ENCODE results near the gene LRRC74A. TPM values are rescaled to one million over a fixed set of nuclear protein-coding genes. Genes with fewer than 3 reads are reported as not detected.
"Not testable (repeated sequence)": the region's sequence is repeated elsewhere in the genome, so short reads cannot be mapped to it uniquely, and the experiment has no call there.

The LRRC74A gene
- total RNA-seq, 1 donor from 2014 or later, result not detected

DNA sequence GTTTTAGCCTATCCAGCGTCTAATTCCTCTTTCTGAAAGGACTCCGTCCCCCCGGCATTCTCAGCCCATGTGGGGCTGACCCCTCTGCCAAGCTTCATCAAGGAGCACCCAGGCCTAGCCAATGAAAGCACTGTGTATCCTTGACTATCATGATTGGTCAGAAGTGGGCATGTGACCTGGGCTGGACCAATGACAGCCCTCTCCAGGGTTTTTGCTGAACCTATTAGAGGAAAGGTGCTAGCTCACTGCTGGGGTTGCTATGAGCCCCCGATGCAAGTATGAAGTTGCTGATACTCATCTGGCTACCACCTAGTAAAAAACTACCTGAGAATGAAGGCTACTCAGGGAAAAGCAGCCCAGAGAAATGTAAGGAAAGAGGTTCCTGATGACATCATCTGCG is 68.1 kb downstream of the LRRC74A start:
- H3K27ac Mint-ChIP-seq (ENCODE audit: unreplicated experiment), result no peak overlapping the region
- TF ChIP-seq CTCF (IDR thresholded peaks at IDR 0.05), result no peak

GRCh38 chr14:76898006-76898405 is 71.8 kb downstream of the LRRC74A start:
- H3K4me3 Mint-ChIP-seq (ENCODE audit: unreplicated experiment); DNase-seq (ENCODE audit: low spot score); H3K36me3 Mint-ChIP-seq (ENCODE audit: low read depth); H3K9me3 Mint-ChIP-seq (ENCODE audit: low read depth); H3K27me3 Mint-ChIP-seq (ENCODE audit: low read depth); H3K27ac Mint-ChIP-seq (ENCODE audit: unreplicated experiment): not testable (repeated sequence)
- H3K4me1 Mint-ChIP-seq (ENCODE audit: low read depth), result peaks cover 24% of the 10 kb centered on the region

More for the DNA sequence above, 68.1 kb downstream of the LRRC74A start:
- no peak for DNase-seq (ENCODE audit: low spot score)
- no peaks in the 10 kb centered on the region for H3K4me1 Mint-ChIP-seq (ENCODE audit: low read depth)
- H3K36me3 Mint-ChIP-seq (ENCODE audit: low read depth), result peaks cover 2% of the 10 kb centered on the region
- H3K27me3 Mint-ChIP-seq (ENCODE audit: low read depth), result no peaks in the 10 kb centered on the region
- H3K4me3 Mint-ChIP-seq (ENCODE audit: unreplicated experiment), result no peak overlapping the region
- peaks cover 4% of the 10 kb centered on the region for H3K9me3 Mint-ChIP-seq (ENCODE audit: low read depth)

GRCh38 chr14:76900682-76901081 is 74.5 kb downstream of the LRRC74A start:
- TF ChIP-seq CTCF (IDR thresholded peaks at IDR 0.05), result no peak
- DNase-seq (ENCODE audit: low spot score), result no peak
- H3K4me3 Mint-ChIP-seq (ENCODE audit: unreplicated experiment), result no peak overlapping the region
- peaks cover 49% of the 10 kb centered on the region for H3K4me1 Mint-ChIP-seq (ENCODE audit: low read depth)
- no peaks in the 10 kb centered on the region for H3K36me3 Mint-ChIP-seq (ENCODE audit: low read depth)
- no peaks in the 10 kb centered on the region for H3K9me3 Mint-ChIP-seq (ENCODE audit: low read depth)
- peak overlapping the region; percentile 82 for H3K27ac Mint-ChIP-seq (ENCODE audit: unreplicated experiment)
- H3K27me3 Mint-ChIP-seq (ENCODE audit: low read depth), result no peaks in the 10 kb centered on the region

DNA sequence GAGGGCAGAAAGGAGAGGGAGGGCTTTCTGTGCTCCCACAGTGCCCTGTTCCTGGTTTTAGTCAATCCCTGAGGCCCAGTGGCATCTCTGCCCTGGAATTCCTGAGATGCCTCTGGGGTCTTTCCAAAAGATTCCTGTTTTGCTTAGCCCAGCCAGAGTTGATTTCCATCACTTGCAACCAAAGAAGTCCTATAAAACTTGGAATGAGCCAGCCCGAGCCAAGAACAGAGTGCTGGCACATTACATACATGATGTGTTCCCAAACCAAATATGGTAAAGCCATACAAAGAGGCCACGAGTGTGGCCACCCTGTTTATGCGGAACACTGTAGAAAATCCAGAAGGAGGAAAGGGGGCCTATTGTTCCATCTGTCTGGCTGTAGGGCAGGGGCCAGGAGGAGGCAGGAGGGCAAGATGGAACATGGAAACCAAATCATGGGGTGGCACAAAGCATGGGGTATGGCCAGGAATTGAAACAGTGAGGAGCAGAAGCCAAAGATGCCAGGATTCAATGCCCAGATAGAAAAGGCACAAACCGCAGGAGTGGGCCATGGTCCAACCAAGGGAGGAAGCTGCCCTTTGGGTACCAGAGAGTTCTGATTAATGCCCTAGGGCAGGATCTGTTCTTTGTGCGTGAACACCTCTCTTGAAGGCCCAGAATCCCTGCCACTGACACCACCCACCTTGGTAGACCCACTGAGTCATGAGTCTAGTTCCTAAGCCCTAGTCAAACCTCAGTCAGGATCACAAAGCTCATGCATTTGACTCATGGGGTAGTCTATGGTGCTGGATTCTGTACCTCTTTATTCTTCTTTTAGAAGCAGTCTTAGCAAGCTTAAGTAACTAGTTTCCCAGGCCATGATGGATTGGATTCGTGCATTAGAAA is 75.2 kb downstream of the LRRC74A start:
- TF ChIP-seq CTCF (IDR thresholded peaks at IDR 0.05), result no peak
- Mint-ChIP-seq H3K36me3 (ENCODE audit: low read depth) (no peaks in the 10 kb centered on the region), H3K27ac (ENCODE audit: unreplicated experiment) (peak overlapping the region; percentile 82), H3K4me3 (ENCODE audit: unreplicated experiment) (no peak overlapping the region), H3K9me3 (ENCODE audit: low read depth) (no peaks in the 10 kb centered on the region), H3K4me1 (ENCODE audit: low read depth) (peaks cover 49% of the 10 kb centered on the region), H3K27me3 (ENCODE audit: low read depth) (no peaks in the 10 kb centered on the region)
- no peak for DNase-seq (ENCODE audit: low spot score)

- TF ChIP-seq CTCF (IDR thresholded peaks at IDR 0.05), result no peak
- peak overlapping the region; percentile 79 for H3K27ac Mint-ChIP-seq (ENCODE audit: unreplicated experiment)
Observed at GRCh38 chr14:76902591-76902990, 76.4 kb downstream of the LRRC74A start.

More at GRCh38 chr14:76902591-76902990, 76.4 kb downstream of the LRRC74A start:
- Mint-ChIP-seq H3K36me3 (ENCODE audit: low read depth) (no peaks in the 10 kb centered on the region), H3K27me3 (ENCODE audit: low read depth) (no peaks in the 10 kb centered on the region), H3K9me3 (ENCODE audit: low read depth) (no peaks in the 10 kb centered on the region), H3K4me3 (ENCODE audit: unreplicated experiment) (no peak overlapping the region), H3K4me1 (ENCODE audit: low read depth) (peaks cover 49% of the 10 kb centered on the region)
- DNase-seq (ENCODE audit: low spot score), result no peak

All from chondrocyte (in vitro differentiated cells).